Heart left ventricle (tissue), 16 donors: ENCODE data around the gene CNTRL. TPM values are rescaled to one million over a fixed set of nuclear protein-coding genes. Genes with fewer than 3 reads are reported as not detected.

ENCODE experiments used
- ATAC-seq, 4 donors: fragments of 200-7000 bp; cut with Tn5 transposase; one replicate each; pipeline ENCODE4 v1.9.1; 2020 to 2022; ENCODE audit warnings: moderate library complexity in 4 of 4, mild to moderate bottlenecking in 3 of 4, moderate number of reproducible peaks in 1 of 4
- DNase-seq, 5 donors: peaks; one replicate each; pipeline ENCODE4 v3.0.0-alpha.2; 2020
- H3K27ac ChIP-seq, 12 donors: fragments of 200-600 bp; sonication (generic) in 4 of 12; one replicate each; pipeline versions ENCODE4 v1.5.0 to v1.8.0; 2016 to 2022; ENCODE audit warnings: mild to moderate bottlenecking in 2 of 12
- H3K27me3 ChIP-seq, 9 donors: fragments of 200-600 bp; sonication (generic) in 2 of 9; one replicate each; pipeline versions ENCODE4 v1.5.1 to v1.8.0; 2016 to 2022; ENCODE audit warnings: mild to moderate bottlenecking in 3 of 9
- H3K36me3 ChIP-seq, 9 donors: fragments of 200-600 bp; sonication (generic) in 2 of 9; one replicate each; pipeline versions ENCODE4 v1.5.0 to v1.8.0; 2018 to 2022; ENCODE audit warnings: mild to moderate bottlenecking in 2 of 9
- H3K4me1 ChIP-seq, 12 donors: fragments of 200-600 bp; sonication (generic) in 4 of 12; one replicate each; pipeline versions ENCODE4 v1.5.0 to v1.8.0; 2016 to 2022; ENCODE audit warnings: mild to moderate bottlenecking in 3 of 12
- H3K4me3 ChIP-seq, 12 donors: fragments of 200-600 bp; sonication (generic) in 4 of 12; one replicate each; pipeline versions ENCODE4 v1.5.0 to v1.8.0; 2017 to 2022; ENCODE audit warnings: mild to moderate bottlenecking in 9 of 12, moderate library complexity in 4 of 12
- H3K9me3 ChIP-seq, 12 donors: fragments of 200-600 bp; sonication (generic) in 4 of 12; one replicate each; pipeline versions ENCODE4 v1.5.0 to v1.8.0; 2016 to 2022; ENCODE audit warnings: mild to moderate bottlenecking in 1 of 12
- CTCF ChIP-seq, 12 donors: fragments of 200-600 bp; sonication (generic) in 4 of 12; IDR thresholded peaks; one replicate each; pipeline versions ENCODE4 v1.5.0 to v1.8.0; 2018 to 2022; ENCODE audit warnings: antibody characterized with exemption in 12 of 12, mild to moderate bottlenecking in 5 of 12
- POLR2A ChIP-seq, 2 donors: fragments of 450-650 bp; IDR thresholded peaks; one replicate each; pipeline ENCODE4 v1.6.1; 2017; ENCODE audit warnings: antibody characterized with exemption in 2 of 2, mild to moderate bottlenecking in 2 of 2, moderate library complexity in 2 of 2
- WGBS, 4 donors: extraction: QIAGEN DNeasy Blood & Tissue Kit in 2 of 4; methylation state at CpG; one replicate each; pipeline versions ENCODE4 v1.1.5 to v1.1.7; 2013 to 2018; 5-methylcytosine and 5-hydroxymethylcytosine counted together
- intact Hi-C, 10 donors: fragments of 100-400 bp; cut with DNase I; formaldehyde crosslinking; loops; one replicate each; pipeline versions ENCODE4 v1.11.1 to v1.14.2; 2022
- polyA plus RNA-seq, 2 donors: library from polyadenylated mRNA; stranded (reverse); fragments of 200-250 nt; gene quantifications; one replicate each; pipeline ENCODE4 v1.2.3, GENCODE V29; 2013
- total RNA-seq, 9 donors: library from RNA; depleted of rRNA in 2 of 9; stranded (reverse); fragments of >200 nt in 2 of 9; fragmentation: NEBNext Ultra II Directional in 3 of 9; extraction: Animal tissue kit (Norgen Biotek cat#: 25700) in 3 of 9; gene quantifications; one replicate each; pipeline versions ENCODE4 v1.1.0 to v1.2.4, GENCODE V29; 2016 to 2023
- donor health status: ischemic (EF 13 %, LVEDD 7.1; RV severe dilation, severe dysfunction).
- donor health status: healthy with polysubstance abuse.
- donor health status: DM: no; HTN: yes; CAD: no.
- donor health status: DM: no; HTN: no; CAD: no.
- donor health status: ischemic (EF 25% LVEDD 6.9; RV normal size, moderate dysfunction).
- donor health status: ischemic (EF 25% LVEDD 5.7; RV mildly dilated, moderate dysfunction).
- donor health status: healthy.
- donor health status: DM: yes; HTN: yes; CAD: no.
- donor health status: ischemic (EF 35%, LVEDD 5.7; RV mildly dilated, moderate dysfunction).
- donor health status: nonischemic (EF 11% LVEDD 7.7; RV severe dilation, severe dysfunction).
- donor health status: DM: yes; HTN: yes; CAD: no.
- donor health status: PGD.
- donor health status: ischemic (EF 29% LVEDD 5.4; RV normal size, mild dysfunction).
- donor health status: nonischemic (EF 23%, LVEDD 6.1; RV moderate dilation, normal function).

The CNTRL gene
- total and polyA plus RNA-seq, 11 donors, result 2.5 to 11.4 (median 3.7) TPM

- WGBS, 4 donors, result 71 to 84% (median 74%) methylated on average over 2 of the region's 2 CpGs
- Histone ChIP-seq H3K9me3 (no peaks in the 10 kb centered on the region), H3K27me3 (no peaks in the 10 kb centered on the region), H3K4me1 (peaks cover 6 to 42% (median 18%) of the 10 kb centered on the region in 12 donors), H3K36me3 (no peaks in the 10 kb centered on the region), H3K27ac (no peak overlapping the region), H3K4me3 (no peak overlapping the region)
- no peak for DNase-seq
- TF ChIP-seq POLR2A (IDR thresholded peaks at IDR 0.05), result no peak
- no peak for TF ChIP-seq CTCF (IDR thresholded peaks at IDR 0.05)
- intact Hi-C loops, result no loop called here
- ATAC-seq, result no peak
Observed at GRCh38 chr9:121204121-121204520, 129.4 kb downstream of the CNTRL start.

DNA sequence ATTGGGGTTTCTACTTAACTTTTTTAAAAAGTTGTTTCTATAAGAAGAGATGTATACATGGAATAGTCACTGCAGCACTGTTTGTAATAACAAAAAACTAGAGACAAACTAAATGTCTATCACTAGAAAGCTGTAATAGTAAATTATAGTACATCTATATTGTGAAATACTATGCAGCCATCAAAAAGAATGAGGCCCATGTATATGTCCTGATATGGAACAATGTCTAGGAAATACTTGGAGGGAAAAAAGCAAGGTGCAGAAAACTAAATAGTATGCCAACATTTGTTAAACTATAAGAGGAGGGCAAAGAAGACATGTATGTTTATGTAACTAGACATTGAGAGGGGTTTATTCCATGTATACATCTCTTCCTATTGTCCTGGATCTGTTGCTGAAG is 129.9 kb downstream of the CNTRL start:
- Histone ChIP-seq H3K27me3 (no peaks in the 10 kb centered on the region), H3K4me1 (peaks cover 6 to 37% (median 13%) of the 10 kb centered on the region in 12 donors), H3K36me3 (no peaks in the 10 kb centered on the region), H3K9me3 (no peaks in the 10 kb centered on the region), H3K27ac (no peak overlapping the region), H3K4me3 (no peak overlapping the region)
- ATAC-seq (no peak), DNase-seq (no peak)
- intact Hi-C loops, result no loop called here
- TF ChIP-seq CTCF (IDR thresholded peaks at IDR 0.05) (no peak), POLR2A (IDR thresholded peaks at IDR 0.05) (no peak)

- Histone ChIP-seq H3K36me3 (no peaks in the 10 kb centered on the region), H3K4me3 (no peak overlapping the region), H3K4me1 (peaks cover 0 to 26% (median 4%) of the 10 kb centered on the region in 12 donors), H3K27ac (peak overlapping the region in 1 of 12 donors; percentile 44), H3K9me3 (no peaks in the 10 kb centered on the region), H3K27me3 (no peaks in the 10 kb centered on the region)
- TF ChIP-seq POLR2A (IDR thresholded peaks at IDR 0.05) (no peak), CTCF (IDR thresholded peaks at IDR 0.05) (no peak)
- 58 to 68% (median 62%) methylated on average over 8 of the region's 8 CpGs for WGBS, 4 donors
- intact Hi-C loops, result no loop called here
- DNase-seq (no peak), ATAC-seq (no peak)
Observed at GRCh38 chr9:121206516-121207370, 132.0 kb downstream of the CNTRL start.

DNA sequence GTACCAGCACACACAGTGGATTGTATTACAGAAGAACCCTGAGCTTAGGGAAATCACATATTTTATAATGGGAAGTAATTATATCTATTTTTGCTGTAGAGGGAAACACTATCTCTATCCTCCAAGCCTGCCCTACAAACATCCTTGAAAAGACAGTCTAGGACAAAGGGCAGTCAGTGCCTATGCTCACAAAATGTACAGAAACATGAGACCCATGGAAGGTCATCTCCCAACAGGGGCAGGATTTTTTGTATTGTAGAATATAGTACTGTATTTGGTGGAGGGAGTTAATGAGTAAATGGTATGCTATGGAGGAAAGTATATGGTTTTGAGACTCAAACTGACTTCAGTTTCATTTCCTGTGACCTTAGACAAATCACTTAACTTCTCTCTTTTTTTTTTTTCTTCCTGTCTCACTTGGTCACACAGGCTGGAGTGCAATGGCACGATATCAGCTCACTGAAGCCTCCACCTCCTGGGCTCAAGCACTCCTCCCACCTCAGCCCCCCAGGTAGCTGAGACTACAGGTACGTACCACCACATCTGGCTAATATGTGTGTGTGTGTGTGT is 132.7 kb downstream of the CNTRL start:
- ATAC-seq (no peak), DNase-seq (no peak)
- H3K4me1 ChIP-seq, result peaks cover 0 to 22% (median under 1%) of the 10 kb centered on the region in 12 donors
- H3K9me3 ChIP-seq, result no peaks in the 10 kb centered on the region
- peak overlapping the region in 1 of 12 donors; percentile 44 for H3K27ac ChIP-seq
- H3K4me3 ChIP-seq, result no peak overlapping the region
- no peaks in the 10 kb centered on the region for H3K36me3 ChIP-seq
- intact Hi-C loops, result no loop called here
- no peaks in the 10 kb centered on the region for H3K27me3 ChIP-seq
- TF ChIP-seq POLR2A (IDR thresholded peaks at IDR 0.05) (no peak), CTCF (IDR thresholded peaks at IDR 0.05) (no peak)
- 66 to 82% (median 71%) methylated on average over 2 of the region's 2 CpGs for WGBS, 4 donors
